Colon (tissue), 2 donors: ENCODE results near the gene CHST10.

ENCODE experiments used
- FAIRE-seq: peaks from 2 replicates; lab custom pipeline; 2012; peaks lifted over from hg19 to GRCh38; lab: Jason Lieb, UNC
- donor health status: control.
- donor health status: control.

Gene CHST10

DNA sequence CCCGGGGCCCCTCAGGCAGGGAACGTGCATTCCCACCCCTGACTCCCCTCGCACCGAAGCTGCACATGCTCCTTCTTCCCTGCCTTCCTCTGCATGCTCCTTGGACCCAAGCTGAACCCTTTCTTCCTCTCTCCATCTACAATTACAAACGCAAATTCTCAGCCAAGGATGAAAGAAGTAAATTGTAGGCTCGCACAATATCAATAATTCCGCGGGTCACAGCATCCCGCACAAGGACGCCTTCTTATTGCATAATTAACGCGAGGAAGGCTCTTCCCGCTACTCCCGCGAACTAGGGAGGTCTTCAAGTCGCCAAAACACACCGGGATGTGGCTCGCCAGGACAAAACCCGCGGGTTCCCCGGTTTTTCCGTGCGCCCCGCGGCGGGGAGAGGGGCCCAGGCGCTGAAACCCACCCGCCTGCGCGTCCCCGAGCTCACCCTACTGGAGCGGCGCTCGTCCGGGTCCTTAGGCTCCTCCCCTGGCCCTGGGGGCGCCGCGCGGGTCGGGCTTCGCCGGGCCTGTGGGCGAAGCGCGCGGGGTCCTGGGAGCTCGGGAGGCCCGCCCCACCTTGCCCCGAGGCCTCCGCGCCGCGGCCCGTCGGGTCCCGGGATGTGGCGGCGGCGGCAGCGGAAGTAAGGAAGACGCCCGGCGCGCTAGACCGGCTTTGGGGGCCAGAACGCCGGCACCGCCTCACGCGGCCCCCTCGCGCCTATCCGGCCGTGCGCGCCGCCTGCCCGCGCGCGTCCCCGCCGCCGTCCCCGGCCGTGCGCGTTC lies at the start of gene CHST10:
Gene CHST10 (minus strand): TSS at position 734 of the 776 bp plus-strand sequence. CDS start 10,993 bp downstream, outside the sequence.
- no peak for FAIRE-seq

GRCh38 chr2:100460904-100461530 lies 43.5 kb upstream of the CHST10 start:
- no peak for FAIRE-seq

DNA sequence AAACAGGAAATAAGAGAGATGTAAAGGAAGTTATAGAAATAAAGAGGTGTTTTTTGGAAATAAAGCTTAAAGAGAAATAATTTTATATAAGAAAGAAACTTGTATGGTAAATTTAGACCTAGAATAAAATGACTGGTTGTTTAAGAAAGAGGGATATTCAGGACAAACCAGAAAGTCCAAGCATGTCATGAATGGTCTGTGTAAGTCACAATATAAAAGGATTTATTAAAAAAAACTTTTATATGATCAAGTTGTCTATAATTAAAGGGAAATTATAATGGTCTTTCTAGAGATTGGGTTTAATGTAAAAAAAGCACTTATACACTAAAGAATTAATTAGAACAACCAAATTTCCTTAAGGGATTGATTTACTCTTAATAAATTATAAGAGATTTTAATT lies 38.9 kb upstream of the CHST10 start:
- FAIRE-seq: peak; percentile 24

GRCh38 chr2:100453853-100454252 lies 36.4 kb upstream of the CHST10 start:
- no peak for FAIRE-seq

DNA sequence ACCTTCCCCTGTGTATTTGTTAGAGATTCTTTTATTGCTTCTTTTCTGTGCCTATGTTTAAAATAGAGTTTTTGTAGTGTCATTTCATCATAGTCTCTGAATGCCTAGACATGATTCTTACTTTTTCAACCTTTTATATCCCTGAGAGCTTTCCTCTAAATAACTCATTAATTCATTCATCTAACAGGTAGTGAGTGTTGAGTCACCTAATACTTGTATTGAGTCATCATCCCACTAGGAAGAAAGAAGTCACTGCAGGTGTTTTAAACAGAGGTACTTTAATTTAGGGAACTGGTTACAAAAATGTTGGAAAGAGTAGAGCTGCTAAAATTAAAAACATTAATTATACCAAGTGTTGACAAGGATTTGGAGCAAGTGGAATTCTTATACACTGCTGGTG lies 34.3 kb upstream of the CHST10 start:
- no peak for FAIRE-seq

GRCh38 chr2:100451092-100451491 lies 33.6 kb upstream of the CHST10 start:
- FAIRE-seq: no peak

- FAIRE-seq: no peak
Observed at GRCh38 chr2:100446696-100447095, 29.2 kb upstream of the CHST10 start.

GRCh38 chr2:100437751-100438150 lies 20.3 kb upstream of the CHST10 start:
- FAIRE-seq: no peak

GRCh38 chr2:100429726-100430125 lies 12.3 kb upstream of the CHST10 start:
- no peak for FAIRE-seq

GRCh38 chr2:100427627-100428258 lies 10.3 kb upstream of the CHST10 start:
- peak; percentile 82 for FAIRE-seq

DNA sequence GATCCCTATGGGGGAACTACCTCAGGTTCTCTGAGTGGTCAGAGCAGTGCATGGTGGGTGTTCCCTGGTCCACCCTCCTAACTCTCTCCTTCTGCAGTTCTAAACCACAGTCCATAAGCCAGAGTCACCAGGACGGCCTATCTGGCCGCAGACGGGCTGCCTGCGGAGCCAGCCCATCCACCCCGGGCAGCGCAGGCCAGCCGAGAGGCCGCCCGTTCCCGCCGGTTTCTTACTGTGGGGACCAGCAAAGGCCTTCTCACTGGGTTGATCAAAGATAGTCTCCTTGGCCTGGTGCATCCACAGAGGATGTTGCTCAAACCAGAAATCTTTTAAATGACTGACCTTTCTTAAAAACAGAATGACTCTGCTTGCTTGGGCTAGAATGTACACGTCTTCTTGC lies 9.6 kb upstream of the CHST10 start:
- FAIRE-seq: no peak

- no peak for FAIRE-seq
Observed at GRCh38 chr2:100426384-100426720, 8.9 kb upstream of the CHST10 start.

DNA sequence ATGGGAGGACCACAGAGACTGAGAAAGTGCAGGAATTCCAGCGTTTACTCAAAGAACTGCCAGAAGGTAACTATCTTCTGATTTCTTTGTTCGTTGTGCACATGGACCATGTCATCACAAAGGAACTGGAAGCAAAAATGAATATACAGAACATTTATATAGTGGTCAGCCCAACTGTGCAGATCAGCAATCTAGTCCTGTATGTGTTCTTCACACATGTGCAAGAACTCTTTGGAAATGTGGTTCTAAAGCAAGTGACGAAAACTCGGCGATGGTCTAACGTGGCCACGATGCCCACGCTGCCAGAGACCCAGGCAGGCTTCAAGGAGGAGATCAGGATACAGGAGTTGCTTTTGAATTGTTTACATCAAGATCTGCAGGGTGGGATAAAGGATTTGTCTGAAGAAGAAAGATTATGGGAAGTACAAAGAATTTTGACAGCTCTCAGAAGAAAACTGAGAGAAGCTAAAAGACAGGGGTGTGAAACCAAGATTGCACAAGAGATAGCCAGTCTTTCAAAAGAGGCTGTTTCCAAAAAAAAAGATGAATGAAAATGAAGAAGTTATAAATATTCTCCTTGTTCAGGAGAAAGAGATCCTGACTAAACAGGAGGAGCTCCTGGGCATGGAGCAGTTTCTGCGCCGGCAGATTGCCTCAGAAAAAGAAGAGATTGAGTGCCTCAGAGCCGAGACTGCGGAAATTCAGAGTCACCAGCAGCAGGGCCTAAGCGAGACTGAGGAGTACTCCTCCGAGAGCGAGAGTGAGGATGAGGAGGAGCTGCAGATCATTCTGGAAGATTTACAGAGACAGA lies 8.3 kb upstream of the CHST10 start:
- FAIRE-seq: no peak

GRCh38 chr2:100425107-100425506 lies 7.6 kb upstream of the CHST10 start:
- FAIRE-seq: no peak

- FAIRE-seq: no peak
Observed at GRCh38 chr2:100424277-100424875, 6.9 kb upstream of the CHST10 start.

DNA sequence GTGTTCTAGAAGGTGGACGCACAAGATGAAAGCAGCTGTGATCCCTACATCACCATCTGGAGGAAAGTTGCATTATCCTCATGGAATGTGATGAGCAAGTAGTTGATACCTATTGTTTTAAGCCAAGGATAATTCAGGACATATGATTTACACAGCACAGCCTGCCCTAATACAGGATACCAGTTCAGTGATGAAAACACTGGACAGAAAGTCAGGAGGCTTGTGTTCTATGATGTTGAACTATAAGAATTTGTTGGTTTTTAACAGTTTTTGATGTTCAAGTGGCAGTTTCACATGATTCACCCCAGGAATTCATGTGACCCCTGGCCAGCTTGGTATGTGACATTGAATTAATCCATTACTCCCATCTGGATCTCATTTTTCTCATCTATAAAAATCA lies 6.2 kb upstream of the CHST10 start:
- no peak for FAIRE-seq

DNA sequence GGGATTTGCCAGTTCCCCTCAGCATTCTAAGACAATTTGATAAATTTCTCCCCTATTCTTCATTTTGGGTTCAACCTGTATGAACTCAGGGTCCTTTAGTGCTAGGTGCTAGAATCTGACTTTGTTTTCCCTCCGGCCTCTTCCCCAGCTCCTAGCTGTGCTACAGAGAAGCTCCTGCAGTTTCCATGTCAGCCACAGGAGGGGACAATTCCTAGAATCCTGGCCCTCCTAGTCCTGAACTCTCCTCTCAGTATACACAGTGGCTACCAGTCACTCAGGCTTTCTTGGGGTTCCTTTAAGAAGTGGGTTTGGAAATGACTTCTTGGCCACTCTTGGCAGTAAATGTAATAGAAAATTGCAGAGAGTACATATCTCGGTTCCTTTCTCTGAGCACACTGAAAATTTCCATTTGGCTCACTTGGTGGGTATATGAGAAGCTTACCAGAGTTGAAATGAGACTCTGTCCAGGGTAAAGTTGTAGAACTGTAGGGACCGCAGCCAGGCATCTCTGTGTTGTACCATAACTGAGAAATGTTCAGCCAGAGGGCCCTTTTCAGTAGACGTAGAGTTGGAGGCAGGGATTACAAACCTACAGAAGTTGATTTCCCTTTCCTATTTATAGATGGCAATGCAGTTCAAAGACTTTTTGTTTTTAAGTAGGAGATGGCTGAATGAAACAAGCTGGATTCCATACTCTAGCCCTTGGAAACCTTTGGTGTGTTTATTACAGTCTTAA lies 5.0 kb upstream of the CHST10 start:
- FAIRE-seq: no peak

DNA sequence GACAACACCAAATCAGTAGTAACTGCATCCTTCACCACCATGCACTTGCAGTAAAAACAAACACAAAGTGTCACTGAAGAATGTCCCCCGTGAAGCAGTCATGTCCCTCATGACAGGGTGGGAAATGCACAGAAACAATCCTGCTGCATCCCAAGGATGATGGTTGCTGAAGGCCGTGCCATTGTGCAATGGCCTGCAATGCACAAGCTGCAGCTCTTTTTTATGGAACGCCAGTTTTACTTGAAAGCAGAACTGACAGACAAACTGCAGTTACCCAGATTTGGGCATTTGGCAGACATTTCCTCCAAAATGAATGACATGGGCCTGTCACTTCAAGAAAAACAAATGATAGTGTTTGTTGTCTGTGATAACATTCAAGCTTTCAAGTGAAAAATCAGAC lies 2.4 kb upstream of the CHST10 start:
- no peak for FAIRE-seq

GRCh38 chr2:100418406-100418962 lies 1.0 kb upstream of the CHST10 start:
- FAIRE-seq: no peak

- FAIRE-seq: no peak
Observed at GRCh38 chr2:100417711-100418124, 250 bp upstream of the CHST10 start.

DNA sequence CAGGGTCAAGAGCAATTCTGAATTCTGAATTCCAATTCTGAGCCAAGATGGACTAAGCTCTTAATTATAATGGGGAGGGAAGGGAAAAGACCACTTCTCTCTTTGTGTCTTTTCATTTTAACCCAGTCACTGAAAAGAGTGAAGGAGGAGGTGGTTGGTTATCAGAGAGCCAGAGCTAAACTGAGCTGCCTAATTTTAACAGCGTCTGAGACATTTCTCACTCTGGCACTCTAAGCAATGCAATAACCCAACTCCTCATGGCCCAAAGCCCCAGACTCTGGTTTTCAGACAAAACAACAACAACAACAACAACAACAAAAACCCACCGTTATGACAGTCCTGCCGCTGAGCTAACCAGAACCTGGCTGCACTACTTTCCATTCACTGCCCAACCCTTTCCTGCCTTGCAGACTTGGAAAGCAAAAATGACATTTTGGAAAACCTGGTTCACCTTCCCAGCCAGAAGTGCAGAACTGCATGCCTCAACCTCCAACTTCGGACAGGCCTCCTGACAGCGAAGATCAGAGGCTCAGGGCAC lies 1.0 kb downstream of the CHST10 start:
- FAIRE-seq: no peak
